ENCODE data around the gene KRT15. TPM values are rescaled to one million over a fixed set of nuclear protein-coding genes. Genes with fewer than 3 reads are reported as not detected.

Gene KRT15
- total and polyA plus RNA-seq, 10 of the 15 experiments (the other 5 are each of a cell fraction or from before 2014, with no cell fraction given), result 0.06 to 0.17 TPM; not detected in 8

DNA sequence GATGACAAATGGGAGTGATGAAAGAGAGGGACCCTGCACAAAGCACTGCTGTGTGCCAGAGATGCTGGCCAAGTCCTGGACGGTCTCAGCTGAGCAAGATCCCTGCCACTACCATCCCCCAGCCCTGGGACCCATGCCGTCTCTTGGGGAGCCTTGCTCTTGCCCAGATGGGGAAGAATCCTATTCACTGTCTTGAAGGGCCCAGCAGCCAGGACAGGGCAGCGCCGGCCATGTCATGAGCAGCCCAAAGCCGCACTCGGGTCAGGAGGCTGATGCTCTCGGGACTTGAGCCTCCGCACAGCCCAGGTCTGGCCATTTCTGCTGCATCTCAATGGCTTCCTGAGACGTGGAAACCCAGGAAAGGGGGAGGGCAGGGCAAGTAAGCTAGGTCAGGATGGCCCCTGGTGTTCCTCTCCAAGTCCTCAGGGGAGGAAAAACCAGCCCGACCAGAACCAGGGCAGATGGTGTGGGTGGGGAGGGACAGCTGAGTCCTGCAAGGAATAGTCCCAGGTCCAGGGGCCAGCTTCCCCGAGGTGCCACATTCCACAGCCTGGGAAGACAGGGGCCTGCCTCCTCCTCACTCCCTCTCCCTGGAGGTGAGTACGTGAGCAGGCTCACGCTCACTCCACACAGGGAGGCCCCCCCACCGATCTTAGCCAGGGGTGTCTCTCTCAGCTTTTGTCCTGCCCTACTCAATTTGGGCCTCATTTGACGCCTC is 17.2 kb upstream of the KRT15 start:
- H3K27me3 ChIP-seq (replicated peaks in 1 of 2; ENCODE audit: control insufficient read depth in 2 of 2, insufficient read depth in 2 of 2, low read length in 1 of 2), result peaks cover 3% of the 10 kb centered on the region in 2 experiments; a peak in 3 of 4 replicates
- POLR2A ChIA-PET, result no interaction called here
- SMC1A ChIA-PET (ENCODE audit: uncharacterized antibody, unreplicated experiment), result interaction anchor here (1.5 kb wide), 1 partner anchor 13 kb away, joined by 5 read pairs; no protein-coding TSS in a partner anchor
- no peaks in the 10 kb centered on the region for H3K4me1 ChIP-seq (ENCODE audit: control insufficient read depth, insufficient read depth, low read length)
- no peak overlapping the region for H3K27ac ChIP-seq (ENCODE audit: control insufficient read depth, insufficient read depth)
- in situ Hi-C loops (cut with MboI) (no loop called here), intact Hi-C loops (cut with micrococcal nuclease; ENCODE audit: unreplicated experiment) (no loop called here)
- WGBS (ENCODE audit: insufficient coverage, insufficient replicate concordance, low lambda C conversion rate, missing lambda C conversion rate), result 25% methylated on average over 15 of the region's 15 CpGs
- FAIRE-seq, result no peak
- H3K9ac ChIP-seq (ENCODE audit: control insufficient read depth, insufficient read depth, low read length), result no peak overlapping the region
- no peak overlapping the region for H2AFZ ChIP-seq (ENCODE audit: control insufficient read depth, low read depth, low read length)
- BruUV-seq (replicated peaks), result no TSS peak
- no peak for DNase-seq (ENCODE audit: low read depth, low spot score)
- H3K9me3 ChIP-seq (replicated peaks; ENCODE audit: control insufficient read depth, insufficient read depth, low read length), result no peaks in the 10 kb centered on the region
- no peak for ATAC-seq
- no peaks in the 10 kb centered on the region for H3K79me2 ChIP-seq (ENCODE audit: control insufficient read depth, insufficient read depth, low read length)
- H3K4me2 ChIP-seq (ENCODE audit: control insufficient read depth, insufficient read depth), result no peak overlapping the region
- no peak overlapping the region for H3K4me3 ChIP-seq
- TF ChIP-seq FOS (IDR thresholded peaks at IDR 0.05; ENCODE audit: borderline replicate concordance, extremely low read depth, insufficient read length), result no peak
- no peak for TF ChIP-seq CBFB (IDR thresholded peaks at IDR 0.05; ENCODE audit: low read depth)
- TF ChIP-seq NR2C1 (IDR thresholded peaks at IDR 0.05), result no peak
- TF ChIP-seq MXI1 (IDR thresholded peaks at IDR 0.05; ENCODE audit: low read depth, low read length), result no peak
- TF ChIP-seq, protein P1, sequence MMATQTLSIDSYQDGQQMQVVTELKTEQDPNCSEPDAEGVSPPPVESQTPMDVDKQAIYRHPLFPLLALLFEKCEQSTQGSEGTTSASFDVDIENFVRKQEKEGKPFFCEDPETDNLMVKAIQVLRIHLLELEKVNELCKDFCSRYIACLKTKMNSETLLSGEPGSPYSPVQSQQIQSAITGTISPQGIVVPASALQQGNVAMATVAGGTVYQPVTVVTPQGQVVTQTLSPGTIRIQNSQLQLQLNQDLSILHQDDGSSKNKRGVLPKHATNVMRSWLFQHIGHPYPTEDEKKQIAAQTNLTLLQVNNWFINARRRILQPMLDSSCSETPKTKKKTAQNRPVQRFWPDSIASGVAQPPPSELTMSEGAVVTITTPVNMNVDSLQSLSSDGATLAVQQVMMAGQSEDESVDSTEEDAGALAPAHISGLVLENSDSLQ (IDR thresholded peaks at IDR 0.05), result no peak
- TF ChIP-seq, protein P2, sequence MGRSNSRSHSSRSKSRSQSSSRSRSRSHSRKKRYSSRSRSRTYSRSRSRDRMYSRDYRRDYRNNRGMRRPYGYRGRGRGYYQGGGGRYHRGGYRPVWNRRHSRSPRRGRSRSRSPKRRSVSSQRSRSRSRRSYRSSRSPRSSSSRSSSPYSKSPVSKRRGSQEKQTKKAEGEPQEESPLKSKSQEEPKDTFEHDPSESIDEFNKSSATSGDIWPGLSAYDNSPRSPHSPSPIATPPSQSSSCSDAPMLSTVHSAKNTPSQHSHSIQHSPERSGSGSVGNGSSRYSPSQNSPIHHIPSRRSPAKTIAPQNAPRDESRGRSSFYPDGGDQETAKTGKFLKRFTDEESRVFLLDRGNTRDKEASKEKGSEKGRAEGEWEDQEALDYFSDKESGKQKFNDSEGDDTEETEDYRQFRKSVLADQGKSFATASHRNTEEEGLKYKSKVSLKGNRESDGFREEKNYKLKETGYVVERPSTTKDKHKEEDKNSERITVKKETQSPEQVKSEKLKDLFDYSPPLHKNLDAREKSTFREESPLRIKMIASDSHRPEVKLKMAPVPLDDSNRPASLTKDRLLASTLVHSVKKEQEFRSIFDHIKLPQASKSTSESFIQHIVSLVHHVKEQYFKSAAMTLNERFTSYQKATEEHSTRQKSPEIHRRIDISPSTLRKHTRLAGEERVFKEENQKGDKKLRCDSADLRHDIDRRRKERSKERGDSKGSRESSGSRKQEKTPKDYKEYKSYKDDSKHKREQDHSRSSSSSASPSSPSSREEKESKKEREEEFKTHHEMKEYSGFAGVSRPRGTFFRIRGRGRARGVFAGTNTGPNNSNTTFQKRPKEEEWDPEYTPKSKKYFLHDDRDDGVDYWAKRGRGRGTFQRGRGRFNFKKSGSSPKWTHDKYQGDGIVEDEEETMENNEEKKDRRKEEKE (IDR thresholded peaks at IDR 0.05), result no peak
- TF ChIP-seq, protein P3, sequence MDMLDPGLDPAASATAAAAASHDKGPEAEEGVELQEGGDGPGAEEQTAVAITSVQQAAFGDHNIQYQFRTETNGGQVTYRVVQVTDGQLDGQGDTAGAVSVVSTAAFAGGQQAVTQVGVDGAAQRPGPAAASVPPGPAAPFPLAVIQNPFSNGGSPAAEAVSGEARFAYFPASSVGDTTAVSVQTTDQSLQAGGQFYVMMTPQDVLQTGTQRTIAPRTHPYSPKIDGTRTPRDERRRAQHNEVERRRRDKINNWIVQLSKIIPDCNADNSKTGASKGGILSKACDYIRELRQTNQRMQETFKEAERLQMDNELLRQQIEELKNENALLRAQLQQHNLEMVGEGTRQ (IDR thresholded peaks at IDR 0.05; ENCODE audit: borderline replicate concordance, low read depth, low read length), result no peak
- TF ChIP-seq, protein P4, sequence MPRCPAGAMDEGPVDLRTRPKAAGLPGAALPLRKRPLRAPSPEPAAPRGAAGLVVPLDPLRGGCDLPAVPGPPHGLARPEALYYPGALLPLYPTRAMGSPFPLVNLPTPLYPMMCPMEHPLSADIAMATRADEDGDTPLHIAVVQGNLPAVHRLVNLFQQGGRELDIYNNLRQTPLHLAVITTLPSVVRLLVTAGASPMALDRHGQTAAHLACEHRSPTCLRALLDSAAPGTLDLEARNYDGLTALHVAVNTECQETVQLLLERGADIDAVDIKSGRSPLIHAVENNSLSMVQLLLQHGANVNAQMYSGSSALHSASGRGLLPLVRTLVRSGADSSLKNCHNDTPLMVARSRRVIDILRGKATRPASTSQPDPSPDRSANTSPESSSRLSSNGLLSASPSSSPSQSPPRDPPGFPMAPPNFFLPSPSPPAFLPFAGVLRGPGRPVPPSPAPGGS (IDR thresholded peaks at IDR 0.05; ENCODE audit: borderline replicate concordance, insufficient read depth, low read depth, low read length, poor library complexity, severe bottlenecking), result no peak
- TF ChIP-seq ZBED1 (IDR thresholded peaks at IDR 0.05; ENCODE audit: borderline replicate concordance), result no peak
- no peak for TF ChIP-seq ASH2L (IDR thresholded peaks at IDR 0.05; ENCODE audit: borderline replicate concordance, low read depth)
- no peak for TF ChIP-seq PAX5 (IDR thresholded peaks at IDR 0.05; ENCODE audit: borderline replicate concordance, low read depth, low read length)
- H3K36me3 ChIP-seq (ENCODE audit: control insufficient read depth in 2 of 2, insufficient read depth in 2 of 2, low read length in 1 of 2), result no peaks in the 10 kb centered on the region
- CTCF ChIA-PET, result interaction anchor here (0.9 to 1.4 kb wide), 3 partner anchors 13 to 127 kb away, joined by 3 to 4 read pairs (median 3); no protein-coding TSS in a partner anchor
- RAD21 ChIA-PET (ENCODE audit: unreplicated experiment), result no interaction called here
- H4K20me1 ChIP-seq (ENCODE audit: control insufficient read depth, insufficient read depth), result no peaks in the 10 kb centered on the region

Data from GM12878 (cell line).